Glomerular visceral epithelial cell (primary cell): Measurements from ENCODE around the gene RNF130.
"Not testable (repeated sequence)": the region's sequence is repeated elsewhere in the genome, so short reads cannot be mapped to it uniquely, and the experiment has no call there.

Source experiments
- DNase-seq: peaks from one replicate; pipeline ENCODE4 v3.0.0-alpha.2; 2016; ENCODE audit errors: extremely low spot score

The RNF130 gene

DNA sequence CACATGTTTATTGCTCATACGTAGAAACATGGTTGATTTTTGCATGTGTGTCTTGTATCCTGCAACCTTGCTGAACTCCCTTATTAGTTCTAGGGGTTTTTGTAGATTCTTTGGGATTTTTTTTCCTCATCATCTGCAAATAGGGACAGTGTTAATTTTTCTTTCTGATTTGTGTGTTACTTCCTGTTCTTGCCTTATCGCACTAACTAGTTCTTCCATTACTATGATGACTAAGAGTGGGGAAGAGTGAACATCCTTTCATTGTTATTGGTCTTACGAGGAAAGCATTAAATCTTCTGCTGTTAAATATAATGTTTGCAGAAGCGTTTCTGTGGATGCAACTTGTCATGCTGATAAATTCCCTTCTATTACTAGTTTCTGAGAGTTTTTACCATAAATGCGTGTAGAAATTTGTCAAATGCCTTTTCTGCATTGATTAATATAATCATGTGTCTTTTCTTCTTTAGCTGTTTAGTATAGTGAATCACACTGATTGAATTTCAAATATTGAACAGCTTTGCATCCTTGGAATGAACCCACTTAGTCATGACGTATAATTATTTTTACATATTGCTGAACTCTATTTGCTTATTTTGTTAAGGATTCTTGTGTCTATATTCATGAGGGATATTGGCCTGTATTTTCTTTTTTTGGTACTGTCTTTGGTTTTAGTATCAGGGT is 32.1 kb upstream of the RNF130 start:
- DNase-seq: no peak

DNA sequence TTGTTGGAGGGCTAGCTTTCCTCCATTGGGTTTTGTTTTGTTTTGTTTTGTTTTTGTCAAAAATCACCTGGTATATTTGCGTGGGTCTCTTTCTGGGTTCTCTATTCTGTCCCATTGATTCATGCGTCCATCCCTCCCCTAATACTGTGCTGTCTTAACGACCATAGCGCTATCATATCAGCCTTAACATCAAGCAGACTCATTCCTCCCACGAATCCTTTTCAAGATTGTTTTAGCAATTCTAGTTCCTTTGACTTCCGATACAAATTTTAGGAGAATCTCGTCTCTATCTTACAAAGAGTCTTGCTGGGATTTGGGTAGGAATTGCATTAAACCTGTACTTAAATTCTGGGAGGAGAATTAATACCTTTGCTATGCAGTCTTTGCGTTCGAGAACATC is 31.1 kb upstream of the RNF130 start:
- DNase-seq: no peak

DNA sequence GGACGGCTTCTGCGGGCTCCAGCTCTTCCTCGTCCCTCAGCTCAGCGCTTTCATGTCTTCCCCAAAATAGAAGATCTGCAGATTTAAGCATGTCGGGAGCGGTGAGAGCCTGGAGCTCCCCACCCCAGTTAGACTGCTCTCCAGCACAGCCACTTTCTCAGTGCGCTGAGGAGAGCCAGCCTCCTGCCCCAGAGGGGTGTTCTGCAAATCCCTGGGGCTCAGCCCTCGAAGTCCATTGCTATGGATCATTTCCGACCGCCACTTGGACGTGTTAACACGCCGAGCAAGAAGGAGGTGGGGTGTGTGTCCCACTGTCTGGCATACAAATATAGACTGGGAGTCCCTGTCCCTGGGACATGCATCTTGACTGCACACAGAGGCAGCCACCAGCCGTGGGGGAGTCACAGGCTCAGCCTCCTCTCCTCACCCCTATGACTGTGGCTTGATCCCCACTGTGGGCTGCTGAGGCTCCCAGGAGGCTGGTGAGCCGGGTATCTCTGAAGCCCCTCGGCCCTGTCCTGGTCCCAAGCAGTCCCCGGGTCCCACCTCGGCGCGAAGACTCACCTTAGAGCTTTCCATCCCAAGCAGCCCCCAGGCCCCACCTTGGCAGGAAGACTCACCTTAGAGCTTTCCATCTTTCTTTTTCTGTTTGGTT is 30.0 kb upstream of the RNF130 start:
- no peak for DNase-seq

DNA sequence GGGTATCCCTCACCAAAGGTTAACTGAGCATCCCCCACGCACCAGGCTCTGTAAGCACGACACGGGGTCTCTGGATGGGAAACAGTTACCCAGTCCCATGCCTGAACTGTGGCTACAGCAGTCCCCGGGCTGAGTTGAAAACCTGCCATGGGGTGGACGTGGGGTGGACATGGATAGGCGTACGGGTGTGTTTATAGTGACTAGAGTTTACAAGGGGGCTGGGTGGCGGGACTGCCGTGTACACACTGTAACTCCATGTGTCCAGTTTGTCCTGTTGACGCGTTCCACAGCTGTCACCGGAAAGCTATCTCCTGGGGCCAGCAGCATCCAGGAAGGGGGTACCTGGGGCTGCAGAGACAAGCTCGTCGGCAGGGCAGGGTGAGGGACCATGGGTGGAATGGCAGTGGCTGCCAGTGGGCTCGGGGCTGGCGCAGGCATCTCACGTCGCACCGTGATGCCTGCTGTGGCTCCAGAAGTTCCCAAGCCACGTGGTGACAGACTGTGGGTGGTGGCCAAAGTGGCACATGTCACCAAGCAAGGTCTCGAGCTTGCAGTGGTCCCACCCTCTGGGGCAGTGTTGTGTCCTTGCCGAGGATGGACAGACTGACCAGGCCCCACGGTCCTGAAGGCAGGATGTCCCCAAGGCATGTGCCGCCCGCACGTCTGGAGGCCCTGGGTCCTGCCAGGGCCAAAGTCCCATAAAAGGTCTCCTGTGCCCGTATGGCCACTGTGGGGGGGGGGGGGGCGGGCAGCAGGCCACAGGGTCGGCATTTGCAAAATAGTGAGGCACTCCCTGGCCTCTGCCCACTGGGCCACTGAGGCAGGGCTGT is 29.3 kb upstream of the RNF130 start:
- DNase-seq: no peak

GRCh38 chr5:180099733-180100611 is 28.4 kb upstream of the RNF130 start:
- DNase-seq: no peak

DNA sequence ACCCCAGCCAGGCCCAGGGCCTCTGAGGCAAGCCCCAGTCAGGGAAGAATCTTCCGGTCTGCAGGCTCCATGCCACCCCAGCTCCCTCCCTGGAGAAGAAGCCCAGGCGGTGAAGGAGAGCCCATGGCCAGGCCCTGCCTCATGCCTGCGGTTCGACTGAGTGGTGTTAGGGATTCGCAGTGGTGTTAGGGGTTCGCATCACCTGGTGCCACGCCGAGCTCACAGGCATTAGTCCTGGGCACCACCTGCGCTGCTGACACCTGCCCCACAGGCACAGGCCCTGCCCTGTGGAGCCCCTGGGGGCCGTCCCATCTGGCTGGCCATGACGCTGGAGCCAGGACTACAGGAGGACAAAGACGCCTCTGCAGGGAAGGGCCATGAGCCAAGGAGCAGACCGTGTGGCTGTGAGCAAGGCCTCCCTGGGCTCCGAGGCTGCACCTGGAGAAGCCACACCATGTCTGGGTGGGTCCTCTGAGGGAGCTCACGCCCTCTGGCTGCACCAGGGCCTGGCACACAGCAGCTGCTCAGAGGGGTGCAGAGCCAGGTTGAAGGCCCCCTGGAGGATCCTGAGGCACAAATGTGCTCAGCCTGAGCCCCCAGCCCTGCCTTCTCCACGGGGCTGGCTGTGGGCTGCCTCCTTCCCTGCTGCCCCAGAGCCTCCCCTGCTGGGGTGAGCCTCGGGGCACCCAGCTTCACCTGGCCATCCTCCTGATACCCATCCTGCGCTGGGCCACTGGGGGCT is 27.6 kb upstream of the RNF130 start:
- no peak for DNase-seq

GRCh38 chr5:180098526-180098925 is 27.0 kb upstream of the RNF130 start:
- DNase-seq: no peak

GRCh38 chr5:180097926-180098325 is 26.4 kb upstream of the RNF130 start:
- DNase-seq: no peak

DNA sequence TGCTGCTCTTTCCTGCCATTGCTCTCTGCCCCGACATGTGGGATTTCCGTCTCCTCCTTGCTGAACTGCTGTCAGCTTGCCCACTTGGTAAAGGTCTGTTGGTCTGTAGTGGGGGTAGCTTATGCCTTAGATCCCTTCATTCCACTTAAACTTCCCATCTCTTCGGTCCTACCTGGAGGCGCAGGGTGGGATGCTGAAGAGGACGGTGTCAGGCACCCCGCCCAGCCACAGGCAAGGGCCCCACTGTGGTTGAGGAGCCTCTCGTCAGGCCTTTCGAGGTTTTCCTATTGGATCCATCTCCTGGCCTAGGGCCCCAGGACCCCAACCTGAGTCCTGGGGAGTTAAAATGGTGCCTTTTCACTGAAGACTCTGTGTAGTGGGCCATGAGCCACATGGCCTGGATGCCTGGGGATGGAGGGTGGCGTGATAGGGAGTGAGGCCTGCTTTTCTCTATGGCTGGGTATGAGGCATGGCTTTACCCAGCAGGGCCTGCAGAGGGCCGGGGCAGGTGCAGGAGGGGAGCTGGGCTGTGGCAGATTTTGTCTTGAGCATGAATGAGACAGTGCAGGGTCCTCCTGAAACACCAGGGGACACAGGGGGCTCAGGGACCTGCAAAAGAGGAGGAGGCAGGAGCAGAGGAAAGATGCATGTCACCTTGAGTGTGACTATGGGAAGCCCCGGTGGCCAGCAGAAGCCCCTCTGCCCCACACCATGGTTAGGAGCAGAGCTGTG is 25.8 kb upstream of the RNF130 start:
- DNase-seq: no peak

DNA sequence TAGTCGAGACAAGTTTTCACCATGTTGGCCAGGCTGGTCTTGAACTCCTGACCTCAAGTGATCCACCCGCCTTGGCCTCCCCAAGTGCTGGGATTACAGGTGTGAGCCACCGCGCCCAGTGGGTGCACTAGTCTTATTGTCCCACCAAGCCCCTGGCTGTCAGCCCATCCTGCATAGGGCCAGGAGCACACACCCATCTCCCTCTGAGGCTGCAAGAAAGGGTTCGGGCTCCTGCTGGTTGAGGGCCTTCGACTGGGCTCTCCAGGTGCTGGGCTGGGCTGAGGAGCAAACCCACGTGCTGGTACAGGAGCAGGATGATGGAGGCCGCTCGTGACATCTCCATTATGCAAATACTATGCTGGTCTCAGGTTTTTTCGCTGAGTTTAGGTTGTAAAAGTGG is 25.1 kb upstream of the RNF130 start:
- no peak for DNase-seq

DNA sequence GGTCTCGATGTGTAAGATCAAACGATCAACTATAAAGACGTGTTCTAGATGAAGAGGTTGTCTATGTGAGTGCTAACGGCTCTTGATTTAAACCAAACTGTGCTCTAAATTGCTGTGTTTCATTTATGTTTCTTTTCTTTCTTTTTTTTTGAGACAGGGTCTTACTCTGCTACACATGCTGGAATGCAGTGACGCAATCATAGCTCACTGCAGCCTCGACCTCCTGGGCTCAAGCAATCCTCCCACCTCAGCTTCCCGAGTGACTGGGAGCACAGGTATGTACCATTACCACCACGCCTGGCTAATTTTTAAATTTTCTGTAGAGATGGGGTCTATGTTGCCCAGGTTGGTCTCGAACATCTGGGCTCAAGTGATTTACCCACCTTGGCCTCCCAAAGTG is 24.0 kb upstream of the RNF130 start:
- DNase-seq: no peak

DNA sequence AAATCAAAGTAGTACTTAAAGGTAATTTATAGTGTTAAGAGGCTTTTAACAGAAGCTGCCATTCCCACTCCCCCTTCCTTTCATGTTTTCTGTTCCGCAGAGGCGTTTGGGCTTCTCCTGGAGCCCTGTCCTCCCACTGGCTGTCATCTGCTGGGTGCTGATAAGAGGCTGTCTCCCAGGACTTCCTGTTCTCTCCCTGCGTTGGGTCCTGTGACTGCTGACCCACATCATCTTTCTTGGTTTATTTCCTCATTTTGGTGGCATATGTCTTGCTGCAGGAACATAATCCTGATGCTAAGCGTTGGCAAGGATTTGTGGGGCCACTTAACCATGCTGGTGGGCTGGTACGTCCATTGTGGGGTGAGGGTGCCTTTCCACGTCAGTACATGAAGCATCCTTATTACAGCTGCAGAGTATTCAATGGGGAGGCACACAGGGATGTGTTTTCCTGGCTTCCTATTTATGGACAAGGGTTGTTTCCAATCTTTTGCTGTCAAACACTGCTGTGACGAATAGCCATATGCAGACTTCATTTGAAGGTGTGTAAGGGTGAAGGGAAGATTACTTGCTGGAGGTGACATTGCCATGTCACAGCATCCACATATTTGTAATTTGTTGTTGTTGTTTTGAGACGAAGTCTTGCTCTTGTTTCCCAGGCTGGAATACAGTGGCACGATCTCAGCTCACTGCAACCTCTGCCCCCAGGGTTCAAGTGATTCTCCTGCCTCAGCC is 22.3 kb upstream of the RNF130 start:
- DNase-seq: no peak

- no peak for DNase-seq
These were observed 21.7 kb upstream of the RNF130 start for GRCh38 chr5:180093241-180093640.

GRCh38 chr5:180090769-180091546 is 19.4 kb upstream of the RNF130 start:
- DNase-seq: peak; percentile 23

DNA sequence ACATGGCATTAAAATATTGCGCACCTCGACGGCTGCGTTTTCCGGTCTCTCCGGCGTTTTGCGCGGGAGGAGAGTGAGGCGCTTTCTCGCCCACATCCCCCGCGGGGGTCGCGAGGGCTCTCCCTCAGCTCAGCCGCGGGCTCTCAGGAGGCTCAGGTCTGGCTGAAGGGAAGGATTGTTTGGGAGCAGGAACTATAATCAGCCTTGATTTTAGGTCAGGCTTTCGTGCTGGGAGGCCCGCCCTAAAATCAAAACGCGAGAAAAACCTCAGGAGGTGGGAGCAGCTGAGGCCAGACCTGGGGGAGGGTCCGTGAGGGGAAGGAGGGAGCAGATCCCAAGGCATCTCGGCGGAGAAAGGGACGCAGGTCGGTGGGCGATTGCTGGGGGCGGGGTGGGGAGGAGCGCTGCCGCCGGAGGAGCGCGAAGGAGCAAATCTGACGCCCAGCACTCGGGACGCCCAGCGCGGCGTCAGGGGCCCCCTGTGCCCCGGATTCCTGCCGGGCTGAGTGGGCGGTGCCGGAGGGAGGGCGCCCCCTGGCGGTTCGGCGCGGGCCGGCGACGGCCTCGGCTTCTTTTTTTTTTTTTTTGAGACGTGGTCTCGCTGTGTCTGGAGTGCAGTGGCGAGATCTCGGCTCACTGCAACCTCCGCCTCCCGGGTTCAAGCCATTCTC is 18.7 kb upstream of the RNF130 start:
- DNase-seq: peak; percentile 80

DNA sequence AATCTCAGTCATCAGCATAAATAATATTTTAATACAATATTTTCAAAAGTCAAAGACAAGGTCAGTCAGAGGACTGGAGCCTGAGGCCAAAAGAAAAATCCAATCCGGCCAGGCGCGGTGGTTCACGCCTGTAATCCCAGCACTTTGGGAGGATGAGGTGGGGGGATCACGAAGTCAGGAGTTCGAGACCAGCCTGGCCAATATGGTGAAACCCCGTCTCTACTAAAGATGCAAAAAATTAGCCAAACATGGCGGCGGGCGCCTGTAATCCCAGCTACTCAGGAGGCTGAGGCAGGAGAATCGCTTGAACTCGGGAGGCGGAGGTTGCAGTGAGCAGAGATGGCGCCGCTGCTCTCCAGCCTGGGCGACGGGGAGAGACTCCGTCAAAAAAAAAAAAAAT is 18.1 kb upstream of the RNF130 start:
- DNase-seq: not testable (repeated sequence)

DNA sequence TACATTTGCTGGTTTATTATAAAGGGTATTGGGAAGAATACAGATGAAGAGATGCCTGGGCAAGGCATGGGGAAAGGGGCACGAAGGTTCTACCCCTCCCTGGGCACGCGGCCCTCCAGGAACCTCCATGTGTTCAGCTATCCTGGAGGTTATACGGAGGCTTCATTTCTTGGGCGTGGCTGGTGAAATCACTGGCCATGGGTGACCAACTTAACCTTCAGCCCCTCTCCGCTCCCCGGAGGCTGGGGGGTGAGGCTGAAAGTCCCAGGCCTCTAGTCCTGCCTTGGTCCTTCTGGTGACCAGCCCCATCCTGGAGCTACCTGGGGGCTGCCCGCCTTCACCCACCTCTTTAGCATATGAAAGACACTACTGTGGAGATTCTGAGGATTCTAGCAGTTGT is 17.0 kb upstream of the RNF130 start:
- no peak for DNase-seq

DNA sequence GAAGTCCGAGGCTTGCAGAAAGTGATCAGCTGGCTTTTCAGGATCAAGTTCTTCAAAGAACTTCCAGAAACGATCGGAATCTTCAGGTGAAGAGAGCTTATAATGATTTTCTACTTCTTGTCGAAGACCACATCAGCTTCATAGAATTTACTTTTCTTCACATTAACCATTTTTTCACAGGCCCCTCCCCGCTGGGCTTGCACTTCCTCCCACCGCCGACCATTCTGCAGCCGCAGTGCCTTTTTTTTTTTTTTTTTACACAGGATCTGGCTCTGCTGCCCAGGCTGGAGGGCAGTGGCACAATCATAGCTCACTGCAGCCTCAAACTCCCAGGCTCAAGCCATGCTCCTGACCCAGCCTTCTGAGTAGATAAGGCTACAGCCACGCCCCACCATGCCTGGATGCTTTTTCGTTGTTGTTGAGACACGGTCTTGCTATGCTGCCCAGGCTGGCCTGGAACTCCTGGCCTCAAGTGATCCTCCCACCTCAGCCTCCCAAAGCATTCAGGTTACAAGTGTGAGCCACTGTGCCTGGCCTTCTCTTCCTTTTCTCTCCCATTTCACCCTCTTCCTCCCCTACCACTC is 15.3 kb upstream of the RNF130 start:
- DNase-seq: no peak
